GM13977 (cell line): Measurements from ENCODE around the gene GIMD1.
A peak's percentile ranks its signal among the peaks of the same experiment; 100 is the strongest.

ENCODE experiments used
- DNase-seq: peaks from one replicate; pipeline ENCODE4 v3.0.0; 2012; ENCODE audit warnings: low spot score
- CTCF ChIP-seq: IDR thresholded peaks from 2 replicates; pipeline ENCODE4 v1.5.1; 2012; ENCODE audit warnings: mild to moderate bottlenecking, control low read depth; ENCODE audit not compliant: insufficient read depth; ENCODE audit errors: extremely low read depth, missing control alignments
- in situ Hi-C: fragments of 300-500 bp; cut with MboI; formaldehyde crosslinking; loops from one replicate; pipeline ENCODE4 v1.12.0; 2022; ENCODE audit warnings: low sequenced_read_pairs, low pct_unique_long_range_greater_than_20kb, mixed read lengths, inconsistent platforms; ENCODE audit not compliant: unreplicated experiment

Gene GIMD1

GRCh38 chr4:106317815-106318214 lies 50.8 kb downstream of the GIMD1 start:
- DNase-seq: no peak
- in situ Hi-C loops: no loop called here
- no peak for TF ChIP-seq CTCF

DNA sequence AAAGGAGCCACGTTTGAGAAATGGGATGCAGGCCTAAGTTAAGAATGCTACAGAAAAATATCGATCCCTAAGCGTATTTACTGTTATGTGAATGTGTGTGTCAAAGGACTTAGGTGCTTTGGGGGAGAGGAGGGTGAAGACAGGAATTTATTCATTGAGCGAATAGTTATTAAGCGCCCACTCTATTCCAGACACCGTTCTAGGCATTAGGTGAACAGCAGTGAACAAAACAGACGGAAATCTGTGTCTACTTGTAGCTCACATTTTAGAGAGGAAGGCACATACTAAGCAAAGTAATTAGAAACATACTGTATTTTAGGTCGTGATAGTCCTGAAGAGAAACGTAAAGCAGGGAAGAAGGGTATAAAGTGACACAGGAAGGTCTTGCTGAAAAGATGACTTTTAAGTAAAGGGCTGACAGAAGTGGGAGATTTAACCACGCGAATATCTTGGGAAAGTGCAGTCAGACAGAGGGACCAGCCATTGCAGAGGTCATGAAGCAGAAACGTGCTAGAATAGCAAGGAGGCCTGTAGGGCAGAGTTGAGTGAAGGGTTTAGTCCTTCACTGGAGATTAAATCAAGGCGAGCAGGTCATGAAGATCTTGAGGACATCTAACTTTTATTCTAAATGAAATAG lies 51.7 kb downstream of the GIMD1 start:
- TF ChIP-seq CTCF: no peak
- DNase-seq: no peak
- in situ Hi-C loops: no loop called here

GRCh38 chr4:106315968-106316772 lies 52.4 kb downstream of the GIMD1 start, which contains the start of the genes AIMP1 and TBCK:
AIMP1 (plus strand) TSS chr4:106316550; CDS start chr4:106325010, 8,460 bp downstream.
TBCK (minus strand) TSS chr4:106316209; CDS start chr4:106308960, 7,249 bp downstream.
- DNase-seq: peak; percentile 82
- TF ChIP-seq CTCF: no peak
- in situ Hi-C loops: no loop called here

DNA sequence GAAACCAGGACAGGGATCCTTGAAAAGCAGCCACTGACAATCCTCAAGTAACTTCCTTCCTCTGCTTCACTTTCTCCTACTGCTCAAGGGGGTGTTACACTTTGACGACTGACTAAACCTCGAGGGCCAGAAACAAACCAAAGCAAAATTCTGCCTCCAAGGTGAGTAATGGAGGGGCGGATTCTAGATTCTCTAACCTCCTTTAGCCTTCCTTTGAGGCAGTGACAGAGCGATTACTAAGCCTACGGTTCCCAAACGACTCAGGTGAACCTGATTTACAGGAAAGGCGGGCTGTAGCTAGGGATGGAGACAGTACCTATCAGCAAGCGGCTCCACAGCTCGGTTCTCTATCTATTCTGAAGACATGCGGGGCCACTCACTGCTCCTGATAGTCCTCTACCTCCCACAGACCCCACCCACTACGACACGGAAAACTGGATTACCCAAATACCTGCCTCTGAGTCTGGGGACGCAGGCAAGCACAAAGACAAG lies 53.1 kb downstream of the GIMD1 start:
- in situ Hi-C loops: no loop called here
- DNase-seq: no peak
- no peak for TF ChIP-seq CTCF

DNA sequence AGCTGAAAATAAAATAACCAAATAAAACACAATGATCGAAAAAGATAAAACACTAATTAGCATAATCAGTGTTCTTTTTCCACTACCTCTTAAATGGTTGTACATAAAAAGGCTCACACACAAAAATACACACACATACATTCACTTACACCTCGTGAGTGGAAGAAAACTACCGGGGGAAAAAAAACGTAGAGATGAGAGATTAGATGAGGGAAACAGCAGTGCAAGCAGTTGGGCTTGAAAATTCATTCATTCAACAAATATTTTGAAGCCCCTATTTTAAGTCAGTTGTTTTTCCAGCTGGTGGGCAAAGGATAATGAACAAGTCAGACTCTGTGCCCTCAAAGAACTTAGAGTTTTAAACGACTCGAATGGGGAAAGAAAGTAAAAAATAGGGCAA lies 53.6 kb downstream of the GIMD1 start:
- in situ Hi-C loops: no loop called here
- no peak for DNase-seq
- TF ChIP-seq CTCF: no peak

GRCh38 chr4:106312997-106313522 lies 55.5 kb downstream of the GIMD1 start:
- no peak for DNase-seq
- in situ Hi-C loops: no loop called here
- no peak for TF ChIP-seq CTCF
